ENCODE data around the gene S100A13. TPM values are rescaled to one million over a fixed set of nuclear protein-coding genes. Genes with fewer than 3 reads are reported as not detected.

Gene S100A13
- total and polyA plus RNA-seq, 9 of the 15 experiments (the other 6 are each of a cell fraction or from before 2014, with no cell fraction given): 41.9 to 129 (median 58.0) TPM

GRCh38 chr1:153658400-153659174 is 31.3 kb upstream of the S100A13 start, which contains the start of gene SNAPIN (continued):
- TF ChIP-seq, protein P1, sequence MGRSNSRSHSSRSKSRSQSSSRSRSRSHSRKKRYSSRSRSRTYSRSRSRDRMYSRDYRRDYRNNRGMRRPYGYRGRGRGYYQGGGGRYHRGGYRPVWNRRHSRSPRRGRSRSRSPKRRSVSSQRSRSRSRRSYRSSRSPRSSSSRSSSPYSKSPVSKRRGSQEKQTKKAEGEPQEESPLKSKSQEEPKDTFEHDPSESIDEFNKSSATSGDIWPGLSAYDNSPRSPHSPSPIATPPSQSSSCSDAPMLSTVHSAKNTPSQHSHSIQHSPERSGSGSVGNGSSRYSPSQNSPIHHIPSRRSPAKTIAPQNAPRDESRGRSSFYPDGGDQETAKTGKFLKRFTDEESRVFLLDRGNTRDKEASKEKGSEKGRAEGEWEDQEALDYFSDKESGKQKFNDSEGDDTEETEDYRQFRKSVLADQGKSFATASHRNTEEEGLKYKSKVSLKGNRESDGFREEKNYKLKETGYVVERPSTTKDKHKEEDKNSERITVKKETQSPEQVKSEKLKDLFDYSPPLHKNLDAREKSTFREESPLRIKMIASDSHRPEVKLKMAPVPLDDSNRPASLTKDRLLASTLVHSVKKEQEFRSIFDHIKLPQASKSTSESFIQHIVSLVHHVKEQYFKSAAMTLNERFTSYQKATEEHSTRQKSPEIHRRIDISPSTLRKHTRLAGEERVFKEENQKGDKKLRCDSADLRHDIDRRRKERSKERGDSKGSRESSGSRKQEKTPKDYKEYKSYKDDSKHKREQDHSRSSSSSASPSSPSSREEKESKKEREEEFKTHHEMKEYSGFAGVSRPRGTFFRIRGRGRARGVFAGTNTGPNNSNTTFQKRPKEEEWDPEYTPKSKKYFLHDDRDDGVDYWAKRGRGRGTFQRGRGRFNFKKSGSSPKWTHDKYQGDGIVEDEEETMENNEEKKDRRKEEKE (IDR thresholded peaks at IDR 0.05; ENCODE audit: borderline replicate concordance in 1 of 2, control insufficient read depth in 1 of 2, low read depth in 2 of 2, low read length in 1 of 2): no peak
- peak; percentile 92 for TF ChIP-seq PHF8 (IDR thresholded peaks at IDR 0.05; ENCODE audit: borderline replicate concordance, low read length)
- TF ChIP-seq NCOR1 (IDR thresholded peaks at IDR 0.05): no peak
- TF ChIP-seq, protein P2, sequence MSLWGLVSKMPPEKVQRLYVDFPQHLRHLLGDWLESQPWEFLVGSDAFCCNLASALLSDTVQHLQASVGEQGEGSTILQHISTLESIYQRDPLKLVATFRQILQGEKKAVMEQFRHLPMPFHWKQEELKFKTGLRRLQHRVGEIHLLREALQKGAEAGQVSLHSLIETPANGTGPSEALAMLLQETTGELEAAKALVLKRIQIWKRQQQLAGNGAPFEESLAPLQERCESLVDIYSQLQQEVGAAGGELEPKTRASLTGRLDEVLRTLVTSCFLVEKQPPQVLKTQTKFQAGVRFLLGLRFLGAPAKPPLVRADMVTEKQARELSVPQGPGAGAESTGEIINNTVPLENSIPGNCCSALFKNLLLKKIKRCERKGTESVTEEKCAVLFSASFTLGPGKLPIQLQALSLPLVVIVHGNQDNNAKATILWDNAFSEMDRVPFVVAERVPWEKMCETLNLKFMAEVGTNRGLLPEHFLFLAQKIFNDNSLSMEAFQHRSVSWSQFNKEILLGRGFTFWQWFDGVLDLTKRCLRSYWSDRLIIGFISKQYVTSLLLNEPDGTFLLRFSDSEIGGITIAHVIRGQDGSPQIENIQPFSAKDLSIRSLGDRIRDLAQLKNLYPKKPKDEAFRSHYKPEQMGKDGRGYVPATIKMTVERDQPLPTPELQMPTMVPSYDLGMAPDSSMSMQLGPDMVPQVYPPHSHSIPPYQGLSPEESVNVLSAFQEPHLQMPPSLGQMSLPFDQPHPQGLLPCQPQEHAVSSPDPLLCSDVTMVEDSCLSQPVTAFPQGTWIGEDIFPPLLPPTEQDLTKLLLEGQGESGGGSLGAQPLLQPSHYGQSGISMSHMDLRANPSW (CRISPR knock-in tag; IDR thresholded peaks at IDR 0.05): no peak
- 0 out of 2 replicates have a peak, but pooled peaks have one; percentile 22 for TF ChIP-seq MTA1 (IDR thresholded peaks at IDR 0.05; ENCODE audit: borderline replicate concordance)
- TF ChIP-seq, protein P3, sequence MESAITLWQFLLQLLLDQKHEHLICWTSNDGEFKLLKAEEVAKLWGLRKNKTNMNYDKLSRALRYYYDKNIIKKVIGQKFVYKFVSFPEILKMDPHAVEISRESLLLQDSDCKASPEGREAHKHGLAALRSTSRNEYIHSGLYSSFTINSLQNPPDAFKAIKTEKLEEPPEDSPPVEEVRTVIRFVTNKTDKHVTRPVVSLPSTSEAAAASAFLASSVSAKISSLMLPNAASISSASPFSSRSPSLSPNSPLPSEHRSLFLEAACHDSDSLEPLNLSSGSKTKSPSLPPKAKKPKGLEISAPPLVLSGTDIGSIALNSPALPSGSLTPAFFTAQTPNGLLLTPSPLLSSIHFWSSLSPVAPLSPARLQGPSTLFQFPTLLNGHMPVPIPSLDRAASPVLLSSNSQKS (CRISPR knock-in tag; IDR thresholded peaks at IDR 0.05): no peak
- TF ChIP-seq, protein P4, sequence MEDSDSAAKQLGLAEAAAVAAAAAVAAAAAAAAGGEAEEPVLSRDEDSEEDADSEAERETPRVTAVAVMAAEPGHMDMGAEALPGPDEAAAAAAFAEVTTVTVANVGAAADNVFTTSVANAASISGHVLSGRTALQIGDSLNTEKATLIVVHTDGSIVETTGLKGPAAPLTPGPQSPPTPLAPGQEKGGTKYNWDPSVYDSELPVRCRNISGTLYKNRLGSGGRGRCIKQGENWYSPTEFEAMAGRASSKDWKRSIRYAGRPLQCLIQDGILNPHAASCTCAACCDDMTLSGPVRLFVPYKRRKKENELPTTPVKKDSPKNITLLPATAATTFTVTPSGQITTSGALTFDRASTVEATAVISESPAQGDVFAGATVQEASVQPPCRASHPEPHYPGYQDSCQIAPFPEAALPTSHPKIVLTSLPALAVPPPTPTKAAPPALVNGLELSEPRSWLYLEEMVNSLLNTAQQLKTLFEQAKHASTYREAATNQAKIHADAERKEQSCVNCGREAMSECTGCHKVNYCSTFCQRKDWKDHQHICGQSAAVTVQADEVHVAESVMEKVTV (CRISPR knock-in tag; IDR thresholded peaks at IDR 0.05): no peak
- TF ChIP-seq ZNF551 (CRISPR knock-in tag; IDR thresholded peaks at IDR 0.05): no peak
- TF ChIP-seq, protein P5, sequence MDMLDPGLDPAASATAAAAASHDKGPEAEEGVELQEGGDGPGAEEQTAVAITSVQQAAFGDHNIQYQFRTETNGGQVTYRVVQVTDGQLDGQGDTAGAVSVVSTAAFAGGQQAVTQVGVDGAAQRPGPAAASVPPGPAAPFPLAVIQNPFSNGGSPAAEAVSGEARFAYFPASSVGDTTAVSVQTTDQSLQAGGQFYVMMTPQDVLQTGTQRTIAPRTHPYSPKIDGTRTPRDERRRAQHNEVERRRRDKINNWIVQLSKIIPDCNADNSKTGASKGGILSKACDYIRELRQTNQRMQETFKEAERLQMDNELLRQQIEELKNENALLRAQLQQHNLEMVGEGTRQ (CRISPR knock-in tag; IDR thresholded peaks at IDR 0.05): no peak; the same call in 1 of the 2 replicates
- no peak for TF ChIP-seq CREBBP (IDR thresholded peaks at IDR 0.05; ENCODE audit: low read depth, low read length)
- TF ChIP-seq NELFE (IDR thresholded peaks at IDR 0.05; ENCODE audit: insufficient read depth, insufficient read length): no peak
- peak; percentile 89 for TF ChIP-seq VEZF1 (CRISPR knock-in tag; IDR thresholded peaks at IDR 0.05)
- TF ChIP-seq ZBTB12 (CRISPR knock-in tag; IDR thresholded peaks at IDR 0.05): no peak

Measured in K562 (cell line).